ENCODE data around the gene DOCK2. TPM values are rescaled to one million over a fixed set of nuclear protein-coding genes. Genes with fewer than 3 reads are reported as not detected.

Gene DOCK2
- total RNA-seq, 1 experiment from 2014 or later = 1.4 TPM

GRCh38 chr5:170012622-170013021 is 375.5 kb downstream of the DOCK2 start:
- no peak for TF ChIP-seq CTCF (IDR thresholded peaks at IDR 0.05)
- TF ChIP-seq REST (IDR thresholded peaks at IDR 0.05; ENCODE audit: insufficient read depth in 1 of 2, low read depth in 2 of 2, low read length in 1 of 2) = no peak
- TF ChIP-seq POLR2AphosphoS5 (IDR thresholded peaks at IDR 0.05; ENCODE audit: low read depth, low read length) = no peak
- no peak for TF ChIP-seq SIN3A (IDR thresholded peaks at IDR 0.05; ENCODE audit: borderline replicate concordance, insufficient read depth, low read depth, low read length)
- no peak for TF ChIP-seq TCF7L2 (IDR thresholded peaks at IDR 0.05; ENCODE audit: low read depth, low read length)
- ChIA-PET POLR2A (interaction anchor here (0.6 kb wide), 1 partner anchor 321 kb away, joined by 3 read pairs; no protein-coding TSS in a partner anchor), CTCF (no interaction called here)
- BruUV-seq (replicated peaks) = no TSS peak
- intact Hi-C loops (cut with micrococcal nuclease; ENCODE audit: unreplicated experiment) = no loop called here
- Histone ChIP-seq H3K27me3 (ENCODE audit: control insufficient read depth, insufficient read depth, low read length) (no peaks in the 10 kb centered on the region), H3K4me3 (ENCODE audit: low read depth in 2 of 2, low read length in 2 of 2) (no peak overlapping the region), H3K4me1 (ENCODE audit: control insufficient read depth, insufficient read depth, low read length) (no peaks in the 10 kb centered on the region), H3K36me3 (ENCODE audit: control insufficient read depth, insufficient read depth, low read length) (no peaks in the 10 kb centered on the region), H3K27ac (ENCODE audit: low read length) (no peak overlapping the region), H3K9me3 (ENCODE audit: control insufficient read depth, insufficient read depth, low read depth, low read length) (no peaks in the 10 kb centered on the region)
- DNase-seq (ENCODE audit: low read depth, low spot score) = no peak
- no peak for ATAC-seq
- in situ Hi-C loops (cut with HindIII; ENCODE audit: low pct_unique_long_range_greater_than_20kb, low sequenced_read_pairs) = no loop called here

- ATAC-seq (no peak), DNase-seq (ENCODE audit: low read depth, low spot score) (no peak)
- CTCF ChIA-PET = no interaction called here
- no peaks in the 10 kb centered on the region for H3K36me3 ChIP-seq (ENCODE audit: control insufficient read depth, insufficient read depth, low read length)
- POLR2A ChIA-PET = no interaction called here
- intact Hi-C loops (cut with micrococcal nuclease; ENCODE audit: unreplicated experiment) = no loop called here
- in situ Hi-C loops (cut with HindIII; ENCODE audit: low pct_unique_long_range_greater_than_20kb, low sequenced_read_pairs) = no loop called here
- H3K9me3 ChIP-seq (ENCODE audit: control insufficient read depth, insufficient read depth, low read depth, low read length) = no peaks in the 10 kb centered on the region
- TF ChIP-seq POLR2AphosphoS5 (IDR thresholded peaks at IDR 0.05; ENCODE audit: low read depth, low read length) (no peak), REST (IDR thresholded peaks at IDR 0.05; ENCODE audit: insufficient read depth in 1 of 2, low read depth in 2 of 2, low read length in 1 of 2) (no peak), TCF7L2 (IDR thresholded peaks at IDR 0.05; ENCODE audit: low read depth, low read length) (no peak), CTCF (IDR thresholded peaks at IDR 0.05) (no peak), SIN3A (IDR thresholded peaks at IDR 0.05; ENCODE audit: borderline replicate concordance, insufficient read depth, low read depth, low read length) (no peak)
- no peak overlapping the region for H3K4me3 ChIP-seq (ENCODE audit: low read depth in 2 of 2, low read length in 2 of 2)
- H3K4me1 ChIP-seq (ENCODE audit: control insufficient read depth, insufficient read depth, low read length) = no peaks in the 10 kb centered on the region
- peaks cover 8% of the 10 kb centered on the region for H3K27me3 ChIP-seq (ENCODE audit: control insufficient read depth, insufficient read depth, low read length)
- H3K27ac ChIP-seq (ENCODE audit: low read length) = no peak overlapping the region
- BruUV-seq (replicated peaks) = no TSS peak
These were observed 383.3 kb downstream of the DOCK2 start for GRCh38 chr5:170020423-170020822.
